IPS-20b (cell line): ENCODE measurements around the gene RTBDN.
A peak's percentile ranks its signal among the peaks of the same experiment; 100 is the strongest.

ENCODE experiments used
- H3K27ac ChIP-seq: one replicate; pipeline ENCODE4 v1.5.1; 2013; ENCODE audit warnings: low read length
- H3K27me3 ChIP-seq: 2 replicates; pipeline ENCODE4 v1.6.1; 2013; ENCODE audit warnings: mild to moderate bottlenecking, low read length, inconsistent platforms; ENCODE audit not compliant: insufficient read depth
- H3K36me3 ChIP-seq: 2 replicates; pipeline ENCODE4 v1.6.1; 2013; ENCODE audit warnings: low read depth, mild to moderate bottlenecking, inconsistent platforms, low read length, moderate library complexity; ENCODE audit not compliant: insufficient read depth
- H3K4me1 ChIP-seq: 2 replicates; pipeline ENCODE4 v1.6.1; 2013; ENCODE audit warnings: mild to moderate bottlenecking, control low read depth, inconsistent platforms, low read length, moderate library complexity; ENCODE audit not compliant: insufficient read depth
- H3K4me3 ChIP-seq: 2 replicates; pipeline ENCODE4 v1.5.1; 2013; ENCODE audit warnings: mild to moderate bottlenecking, low read length, inconsistent platforms
- H3K9ac ChIP-seq: 2 replicates; pipeline ENCODE4 v1.6.1; 2013; ENCODE audit warnings: low read depth, mild to moderate bottlenecking, inconsistent platforms, low read length, moderate library complexity
- H3K9me3 ChIP-seq: 2 replicates; pipeline ENCODE4 v1.6.1; 2013; ENCODE audit warnings: mild to moderate bottlenecking, low read depth, low read length, inconsistent platforms; ENCODE audit not compliant: insufficient read depth

RTBDN gene

DNA sequence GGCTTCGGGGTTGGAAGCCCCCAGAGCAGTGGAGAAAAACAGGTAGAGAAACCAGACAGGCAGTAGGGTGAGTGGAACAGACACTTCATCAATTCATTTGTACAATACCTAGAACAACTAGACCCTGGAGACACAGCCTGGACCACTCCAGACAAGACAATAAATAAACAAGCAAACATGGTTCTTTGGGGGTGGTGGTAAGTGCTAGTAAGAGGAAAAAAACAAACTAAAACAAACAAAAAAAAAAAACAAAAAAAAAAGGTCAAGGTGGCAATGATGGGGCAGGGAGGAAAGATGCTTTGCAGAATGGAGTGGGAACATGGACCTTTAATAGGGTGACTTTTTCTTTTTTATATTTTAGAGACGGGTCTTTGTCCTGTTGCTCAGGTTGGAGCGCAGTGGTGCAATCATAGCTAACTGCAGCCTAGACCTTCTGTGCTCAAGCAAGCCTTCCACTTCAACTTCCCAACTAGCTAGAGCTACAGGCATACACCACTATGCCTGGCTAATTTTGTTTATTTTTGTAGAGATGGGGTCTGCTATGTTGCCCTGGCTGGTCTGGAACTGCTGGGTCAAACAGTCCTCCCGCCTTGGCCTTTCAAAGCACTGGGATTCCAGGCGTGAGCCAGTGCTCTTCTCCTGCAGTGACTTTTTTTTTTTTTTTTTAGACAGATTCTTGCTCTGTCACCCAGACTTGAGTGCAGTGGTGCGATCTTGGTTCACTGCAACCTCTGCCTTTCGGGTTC, 40.0 kb downstream of the RTBDN start:
- peaks cover 19% of the 10 kb centered on the region for H3K4me1 ChIP-seq
- peak overlapping the region; percentile 76; the same call in 1 of the 2 replicates for H3K4me3 ChIP-seq
- no peaks in the 10 kb centered on the region for H3K9me3 ChIP-seq
- H3K36me3 ChIP-seq, result peaks cover 18% of the 10 kb centered on the region
- peaks cover 40% of the 10 kb centered on the region for H3K27me3 ChIP-seq
- H3K27ac ChIP-seq, result no peak overlapping the region
- H3K9ac ChIP-seq, result peak overlapping the region; percentile 72; the same call in 1 of the 2 replicates

DNA sequence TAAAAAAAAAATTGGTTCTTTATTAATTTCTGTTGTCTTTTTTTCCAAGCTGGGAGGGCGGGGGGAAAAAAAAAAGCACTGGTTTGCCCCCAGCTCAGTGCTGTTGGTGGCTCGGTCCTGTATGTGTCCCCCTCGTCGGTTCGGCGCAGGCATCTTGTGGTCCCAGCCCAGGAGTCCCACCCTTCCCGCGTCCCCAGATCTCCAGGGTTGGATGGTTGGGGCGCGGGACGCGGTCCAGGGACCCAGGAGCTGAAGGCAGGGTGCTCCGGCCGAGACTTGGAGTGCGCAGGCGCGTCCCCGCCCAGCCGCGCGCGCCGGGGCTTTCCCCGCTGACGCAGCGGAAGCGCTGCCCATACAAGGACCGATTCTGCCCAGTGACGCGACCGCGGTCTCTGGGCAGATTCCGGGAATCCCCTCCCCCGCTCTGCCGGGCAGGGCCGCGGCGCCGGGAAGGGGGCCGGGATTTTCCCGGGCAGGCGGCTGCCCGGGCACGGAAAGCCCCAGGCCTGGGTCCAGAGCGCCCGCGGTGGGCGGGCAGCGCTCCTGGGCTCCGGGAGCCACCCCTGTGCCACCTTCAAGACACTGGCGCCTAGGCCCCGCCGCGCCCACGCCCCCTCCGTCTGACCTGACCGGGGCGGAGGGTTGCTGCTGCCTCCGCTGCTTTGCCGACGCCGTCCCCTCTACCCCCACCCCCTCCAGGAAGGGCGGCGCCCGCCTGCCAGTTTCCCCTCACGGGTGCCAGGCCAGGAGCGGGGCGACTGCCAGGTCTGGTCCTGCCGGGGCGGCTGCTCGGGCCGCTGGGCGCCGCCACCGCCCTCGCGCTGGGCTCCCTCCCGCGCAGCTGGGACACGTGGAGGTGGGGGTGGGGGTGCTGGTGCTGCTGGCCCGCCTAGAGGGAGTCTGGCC, 40.8 kb downstream of the RTBDN start:
- Histone ChIP-seq H3K4me1 (peaks cover 26% of the 10 kb centered on the region), H3K9me3 (no peaks in the 10 kb centered on the region), H3K36me3 (peaks cover 11% of the 10 kb centered on the region; the same call in 1 of the 2 replicates), H3K27me3 (peaks cover 40% of the 10 kb centered on the region), H3K27ac (no peak overlapping the region), H3K9ac (peak overlapping the region; percentile 75; the same call in 1 of the 2 replicates), H3K4me3 (peak overlapping the region; percentile 76)

DNA sequence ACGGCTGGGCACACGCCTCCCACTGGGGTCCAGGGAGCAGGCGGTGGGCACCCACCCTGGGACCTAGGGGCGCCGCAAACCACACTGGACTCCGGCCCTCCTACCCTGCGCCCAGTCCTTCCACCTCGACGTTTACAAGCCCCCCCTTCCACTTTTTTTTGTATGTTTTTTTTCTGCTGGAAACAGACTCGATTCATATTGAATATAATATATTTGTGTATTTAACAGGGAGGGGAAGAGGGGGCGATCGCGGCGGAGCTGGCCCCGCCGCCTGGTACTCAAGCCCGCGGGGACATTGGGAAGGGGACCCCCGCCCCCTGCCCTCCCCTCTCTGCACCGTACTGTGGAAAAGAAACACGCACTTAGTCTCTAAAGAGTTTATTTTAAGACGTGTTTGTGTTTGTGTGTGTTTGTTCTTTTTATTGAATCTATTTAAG, 41.5 kb downstream of the RTBDN start:
- Histone ChIP-seq H3K4me1 (peaks cover 31% of the 10 kb centered on the region), H3K9ac (peak overlapping the region; percentile 75; the same call in 1 of the 2 replicates), H3K36me3 (peaks cover 6% of the 10 kb centered on the region; the same call in 1 of the 2 replicates), H3K4me3 (peak overlapping the region; percentile 76), H3K27me3 (peaks cover 40% of the 10 kb centered on the region), H3K27ac (no peak overlapping the region), H3K9me3 (no peaks in the 10 kb centered on the region)

DNA sequence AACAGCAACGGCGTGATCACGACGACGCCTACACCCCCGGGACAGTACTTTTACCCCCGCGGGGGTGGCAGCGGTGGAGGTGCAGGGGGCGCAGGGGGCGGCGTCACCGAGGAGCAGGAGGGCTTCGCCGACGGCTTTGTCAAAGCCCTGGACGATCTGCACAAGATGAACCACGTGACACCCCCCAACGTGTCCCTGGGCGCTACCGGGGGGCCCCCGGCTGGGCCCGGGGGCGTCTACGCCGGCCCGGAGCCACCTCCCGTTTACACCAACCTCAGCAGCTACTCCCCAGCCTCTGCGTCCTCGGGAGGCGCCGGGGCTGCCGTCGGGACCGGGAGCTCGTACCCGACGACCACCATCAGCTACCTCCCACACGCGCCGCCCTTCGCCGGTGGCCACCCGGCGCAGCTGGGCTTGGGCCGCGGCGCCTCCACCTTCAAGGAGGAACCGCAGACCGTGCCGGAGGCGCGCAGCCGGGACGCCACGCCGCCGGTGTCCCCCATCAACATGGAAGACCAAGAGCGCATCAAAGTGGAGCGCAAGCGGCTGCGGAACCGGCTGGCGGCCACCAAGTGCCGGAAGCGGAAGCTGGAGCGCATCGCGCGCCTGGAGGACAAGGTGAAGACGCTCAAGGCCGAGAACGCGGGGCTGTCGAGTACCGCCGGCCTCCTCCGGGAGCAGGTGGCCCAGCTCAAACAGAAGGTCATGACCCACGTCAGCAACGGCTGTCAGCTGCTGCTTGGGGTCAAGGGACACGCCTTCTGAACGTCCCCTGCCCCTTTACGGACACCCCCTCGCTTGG, 42.1 kb downstream of the RTBDN start:
- Histone ChIP-seq H3K4me3 (peak overlapping the region; percentile 76), H3K4me1 (peaks cover 31% of the 10 kb centered on the region), H3K27ac (no peak overlapping the region), H3K9ac (peak overlapping the region; percentile 75; the same call in 1 of the 2 replicates), H3K27me3 (peaks cover 40% of the 10 kb centered on the region), H3K36me3 (peaks cover 6% of the 10 kb centered on the region; the same call in 1 of the 2 replicates), H3K9me3 (no peaks in the 10 kb centered on the region)

DNA sequence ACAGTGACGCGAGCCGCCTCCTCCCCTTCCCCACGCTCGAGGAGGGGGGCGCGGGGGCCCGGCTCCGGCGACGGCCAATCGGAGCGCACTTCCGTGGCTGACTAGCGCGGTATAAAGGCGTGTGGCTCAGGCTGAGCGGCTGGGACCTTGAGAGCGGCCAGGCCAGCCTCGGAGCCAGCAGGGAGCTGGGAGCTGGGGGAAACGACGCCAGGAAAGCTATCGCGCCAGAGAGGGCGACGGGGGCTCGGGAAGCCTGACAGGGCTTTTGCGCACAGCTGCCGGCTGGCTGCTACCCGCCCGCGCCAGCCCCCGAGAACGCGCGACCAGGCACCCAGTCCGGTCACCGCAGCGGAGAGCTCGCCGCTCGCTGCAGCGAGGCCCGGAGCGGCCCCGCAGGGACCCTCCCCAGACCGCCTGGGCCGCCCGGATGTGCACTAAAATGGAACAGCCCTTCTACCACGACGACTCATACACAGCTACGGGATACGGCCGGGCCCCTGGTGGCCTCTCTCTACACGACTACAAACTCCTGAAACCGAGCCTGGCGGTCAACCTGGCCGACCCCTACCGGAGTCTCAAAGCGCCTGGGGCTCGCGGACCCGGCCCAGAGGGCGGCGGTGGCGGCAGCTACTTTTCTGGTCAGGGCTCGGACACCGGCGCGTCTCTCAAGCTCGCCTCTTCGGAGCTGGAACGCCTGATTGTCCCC, 42.9 kb downstream of the RTBDN start, which contains the start of gene JUNB:
TSS of gene JUNB (plus strand) at position 142 of the 706 bp plus-strand sequence. CDS start at position 428, 286 bp downstream.
- H3K4me3 ChIP-seq, result peak within 1 kb of the TSS; percentile 76
- peaks cover 40% of the 10 kb centered on the region for H3K27me3 ChIP-seq
- H3K9ac ChIP-seq, result peak within 1 kb of the TSS; percentile 75; the same call in 1 of the 2 replicates
- H3K9me3 ChIP-seq, result no peaks in the 10 kb centered on the region
- H3K4me1 ChIP-seq, result peaks cover 31% of the 10 kb centered on the region
- H3K36me3 ChIP-seq, result no peaks in the 10 kb centered on the region
- H3K27ac ChIP-seq, result no peak within 1 kb of the TSS

DNA sequence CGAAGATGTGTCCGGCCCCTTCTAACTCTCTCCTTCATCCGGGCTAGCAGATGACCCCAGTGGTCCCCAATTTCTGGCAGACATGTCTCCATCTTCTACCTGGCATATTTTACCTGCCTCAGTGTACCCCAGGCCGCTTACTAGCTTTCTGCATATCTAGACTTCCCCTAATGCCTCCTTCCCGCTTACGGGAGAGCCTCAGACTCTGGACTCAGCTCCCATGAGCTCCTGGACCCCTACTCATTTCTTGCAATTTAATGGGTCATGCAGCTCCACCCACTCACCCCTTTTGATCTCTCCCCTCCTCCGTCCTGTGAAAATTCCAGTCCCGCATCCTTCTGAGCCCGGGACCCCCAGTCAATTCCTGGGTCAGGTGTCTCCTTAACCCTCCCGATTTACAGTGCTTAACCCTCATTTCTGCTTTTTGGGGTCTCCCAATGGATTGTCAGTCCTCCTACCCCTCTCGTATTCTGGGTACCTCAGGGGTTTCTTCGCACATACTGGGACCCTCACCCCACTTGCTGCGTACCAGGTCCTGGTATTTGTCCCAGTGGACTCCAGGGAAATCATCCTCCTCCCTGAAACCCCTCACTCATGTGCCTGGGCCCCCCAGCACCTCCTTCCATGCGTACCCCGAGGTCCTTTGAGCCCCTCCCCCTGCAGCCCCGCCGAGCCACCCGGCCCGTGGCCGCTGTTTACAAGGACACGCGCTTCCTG, 43.6 kb downstream of the RTBDN start:
- Histone ChIP-seq H3K27me3 (peaks cover 40% of the 10 kb centered on the region), H3K4me1 (peaks cover 24% of the 10 kb centered on the region), H3K9me3 (no peaks in the 10 kb centered on the region), H3K36me3 (no peaks in the 10 kb centered on the region), H3K27ac (no peak overlapping the region), H3K4me3 (peak overlapping the region; percentile 76), H3K9ac (peak overlapping the region; percentile 66; the same call in 1 of the 2 replicates)

DNA sequence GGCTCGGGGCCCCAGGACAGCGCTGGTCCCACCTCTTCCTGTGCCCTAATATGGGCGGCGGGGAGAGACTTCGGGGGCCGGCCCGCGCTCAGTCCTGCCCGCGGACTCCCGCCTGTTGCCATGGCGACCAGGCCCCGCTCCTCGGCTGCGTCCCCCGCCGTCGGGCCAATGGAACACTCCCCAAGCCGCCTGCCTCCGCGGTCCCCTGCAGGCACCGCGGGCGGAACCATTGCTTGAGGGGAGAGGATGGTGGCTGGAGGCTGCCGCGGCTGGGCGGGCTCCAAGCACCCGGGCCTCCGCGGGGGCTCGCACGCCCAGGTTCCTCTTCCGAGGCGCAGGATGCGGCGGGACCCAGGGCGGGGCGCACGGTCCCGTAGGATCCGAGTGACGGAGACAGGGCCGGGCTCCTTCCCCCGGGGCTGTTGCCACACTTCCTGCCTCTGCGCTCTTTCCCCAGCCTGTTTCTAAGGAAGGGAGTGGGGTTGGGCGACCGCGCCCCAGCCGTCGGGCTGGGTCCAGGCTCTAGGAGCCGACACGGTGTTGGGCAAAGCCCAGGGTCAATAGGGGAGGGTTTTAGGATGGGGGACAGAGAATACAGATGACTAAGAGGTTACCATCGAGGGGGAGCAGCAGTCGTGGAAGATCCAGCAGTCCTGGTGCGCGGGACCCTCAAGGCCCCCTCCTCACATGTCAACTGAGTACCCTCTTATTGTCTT, 44.3 kb downstream of the RTBDN start:
- Histone ChIP-seq H3K36me3 (no peaks in the 10 kb centered on the region), H3K4me1 (peaks cover 24% of the 10 kb centered on the region), H3K9ac (peak overlapping the region; percentile 66; the same call in 1 of the 2 replicates), H3K27me3 (peaks cover 40% of the 10 kb centered on the region), H3K27ac (no peak overlapping the region), H3K9me3 (no peaks in the 10 kb centered on the region), H3K4me3 (peak overlapping the region; percentile 76)

DNA sequence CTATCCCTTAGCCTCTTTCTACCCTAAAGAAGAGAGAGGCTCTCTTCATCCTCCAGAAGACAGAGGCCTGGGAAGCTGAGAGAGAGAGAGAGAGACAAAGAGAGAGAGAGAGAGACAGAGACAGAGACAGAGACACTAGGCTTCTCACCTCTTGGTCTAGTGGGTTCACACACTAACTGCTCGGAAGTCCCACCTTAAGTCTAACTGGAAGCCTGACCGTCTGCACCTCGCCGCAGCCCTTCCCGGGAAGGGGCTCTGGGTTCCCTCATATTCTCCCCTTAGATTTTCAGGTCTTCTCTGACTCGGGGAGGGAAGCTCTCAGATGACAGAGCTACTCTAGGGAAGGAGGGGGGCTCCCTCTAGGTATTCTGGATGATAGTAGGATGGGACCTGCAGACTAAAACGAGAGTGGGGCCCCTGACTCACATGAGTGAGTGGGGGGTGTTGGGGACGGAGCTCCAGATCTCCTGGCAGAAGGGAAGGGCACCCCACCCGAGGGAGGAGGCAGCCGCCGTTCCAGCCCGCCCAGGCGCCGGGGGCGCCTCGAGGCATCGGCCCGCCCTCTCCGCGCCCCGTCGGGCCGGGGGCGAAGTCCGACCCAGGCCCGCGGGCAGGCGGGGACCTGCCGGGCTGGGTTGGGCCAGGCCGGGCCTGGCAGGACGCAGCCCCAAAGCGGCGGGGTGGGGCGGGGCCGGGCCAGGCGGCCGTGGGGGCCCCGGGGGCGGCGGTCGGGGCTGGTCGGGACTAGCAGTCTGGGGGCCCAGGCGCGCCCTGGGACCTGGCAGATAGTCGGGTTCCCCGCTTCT, 45.1 kb downstream of the RTBDN start:
- H3K9me3 ChIP-seq, result no peaks in the 10 kb centered on the region
- peak overlapping the region; percentile 48; the same call in 1 of the 2 replicates for H3K9ac ChIP-seq
- no peaks in the 10 kb centered on the region for H3K36me3 ChIP-seq
- H3K4me1 ChIP-seq, result peaks cover 24% of the 10 kb centered on the region
- peaks cover 34% of the 10 kb centered on the region for H3K27me3 ChIP-seq
- H3K4me3 ChIP-seq, result peak overlapping the region; percentile 76
- H3K27ac ChIP-seq, result no peak overlapping the region

DNA sequence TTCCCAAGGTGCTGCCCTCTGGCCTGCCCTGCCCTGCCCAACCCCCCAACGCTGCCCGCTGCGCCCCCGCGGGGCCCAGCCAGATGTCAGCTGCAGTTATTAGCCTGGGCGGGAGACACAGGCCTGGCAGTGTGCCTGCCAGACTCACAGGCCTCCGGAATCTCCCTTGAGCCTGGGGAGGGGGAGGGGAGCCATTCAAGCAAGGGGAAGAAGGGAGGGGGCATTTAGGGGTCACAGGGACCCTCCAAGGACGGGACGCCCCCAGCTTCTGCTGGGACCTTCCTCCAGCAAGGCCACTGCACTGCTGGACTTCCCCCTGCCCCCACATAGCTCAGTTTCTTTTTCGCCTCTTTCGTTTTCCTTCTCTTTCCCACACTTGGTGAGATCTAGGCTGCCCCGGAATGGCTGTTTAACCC, 45.7 kb downstream of the RTBDN start:
- peaks cover 32% of the 10 kb centered on the region for H3K27me3 ChIP-seq
- peaks cover 21% of the 10 kb centered on the region for H3K4me1 ChIP-seq
- peak overlapping the region; percentile 76 for H3K4me3 ChIP-seq
- H3K36me3 ChIP-seq, result no peaks in the 10 kb centered on the region
- H3K9ac ChIP-seq, result peak overlapping the region; percentile 48; the same call in 1 of the 2 replicates
- no peaks in the 10 kb centered on the region for H3K9me3 ChIP-seq
- no peak overlapping the region for H3K27ac ChIP-seq
